GM19455 (cell line): ENCODE results near the gene AFF3.

Source experiments
- ATAC-seq: cut with Tn5 transposase; IDR thresholded peaks from one replicate; pipeline ENCODE4 v1.9.1; 2021; ENCODE audit not compliant: unreplicated experiment

AFF3 gene

GRCh38 chr2:100046961-100047947 is 95.1 kb downstream of the AFF3 start:
- no peak for ATAC-seq

- no peak for ATAC-seq
Observed at GRCh38 chr2:100045000-100045399, 97.4 kb downstream of the AFF3 start.

- no peak for ATAC-seq
Observed at GRCh38 chr2:100043891-100044255, 98.5 kb downstream of the AFF3 start.

GRCh38 chr2:100043081-100043890 is 99.1 kb downstream of the AFF3 start:
- no peak for ATAC-seq

GRCh38 chr2:100042562-100042961 is 99.8 kb downstream of the AFF3 start:
- ATAC-seq: no peak

GRCh38 chr2:100041946-100042345 is 100.4 kb downstream of the AFF3 start:
- ATAC-seq: no peak

GRCh38 chr2:100041385-100041784 is 101.0 kb downstream of the AFF3 start:
- no peak for ATAC-seq

GRCh38 chr2:100040906-100041305 is 101.5 kb downstream of the AFF3 start:
- no peak for ATAC-seq

GRCh38 chr2:100039291-100039980 is 103.0 kb downstream of the AFF3 start:
- ATAC-seq: no peak

GRCh38 chr2:100038011-100038410 is 104.4 kb downstream of the AFF3 start:
- no peak for ATAC-seq

GRCh38 chr2:100036793-100037192 is 105.6 kb downstream of the AFF3 start:
- no peak for ATAC-seq

- no peak for ATAC-seq
Observed at GRCh38 chr2:100036026-100036425, 106.4 kb downstream of the AFF3 start.

- ATAC-seq: no peak
Observed at GRCh38 chr2:100034431-100034830, 108.0 kb downstream of the AFF3 start.

GRCh38 chr2:100033976-100034375 is 108.4 kb downstream of the AFF3 start:
- no peak for ATAC-seq

GRCh38 chr2:100031604-100032003 is 110.8 kb downstream of the AFF3 start:
- no peak for ATAC-seq

- no peak for ATAC-seq
Observed at GRCh38 chr2:100029460-100029859, 112.9 kb downstream of the AFF3 start.

- no peak for ATAC-seq
Observed at GRCh38 chr2:100021791-100022340, 120.5 kb downstream of the AFF3 start.

GRCh38 chr2:100019499-100019898 is 122.9 kb downstream of the AFF3 start:
- no peak for ATAC-seq

GRCh38 chr2:100018341-100019193 is 123.8 kb downstream of the AFF3 start:
- no peak for ATAC-seq

GRCh38 chr2:100017633-100018032 is 124.8 kb downstream of the AFF3 start:
- ATAC-seq: no peak
